Measurements from ENCODE around the gene SCUBE1. TPM values are rescaled to one million over a fixed set of nuclear protein-coding genes. Genes with fewer than 3 reads are reported as not detected.
A peak's percentile ranks its signal among the peaks of the same experiment; 100 is the strongest.

The SCUBE1 gene
- total RNA-seq, 4 donors from 2014 or later: 0.28 to 3.7 (median 1.7) TPM

- no peak for ATAC-seq (ENCODE audit: low FRiP score)
Observed at GRCh38 chr22:43150731-43151206, 192.4 kb downstream of the SCUBE1 start.

GRCh38 chr22:43148581-43148980 lies 194.6 kb downstream of the SCUBE1 start:
- no peak for TF ChIP-seq CTCF (IDR thresholded peaks at IDR 0.05)
- ATAC-seq (ENCODE audit: low FRiP score) (peak; percentile 1), DNase-seq (ENCODE audit: low spot score) (no peak)

More at GRCh38 chr22:43150731-43151206, 192.4 kb downstream of the SCUBE1 start:
- DNase-seq (ENCODE audit: low spot score): no peak
- TF ChIP-seq CTCF (IDR thresholded peaks at IDR 0.05): no peak

GRCh38 chr22:43147821-43148220 lies 195.4 kb downstream of the SCUBE1 start:
- DNase-seq (ENCODE audit: low spot score): no peak
- no peak for ATAC-seq (ENCODE audit: low FRiP score)
- TF ChIP-seq CTCF (IDR thresholded peaks at IDR 0.05): no peak

Other genes with a start within 250 kb of the SCUBE1 start
- gene BIK, start 232.6 kb downstream of the SCUBE1 start, total RNA-seq: 1 to 10 TPM in 1 of 4 donors, under 1 TPM in 1, not detected in 2; 0.93 to 1.7 TPM
- gene MCAT, start 200.0 kb downstream of the SCUBE1 start, total RNA-seq: 10 to 100 TPM; 19.3 to 28.6 (median 25.2) TPM
- gene TSPO, start 191.8 kb downstream of the SCUBE1 start, total RNA-seq: 100 to 1,000 TPM; 370 to 615 (median 577) TPM
- gene TTLL12, start 156.2 kb downstream of the SCUBE1 start, total RNA-seq: 10 to 100 TPM; 31.5 to 39.0 (median 34.4) TPM
- not detected for gene MPPED1, start 68.6 kb upstream of the SCUBE1 start, total RNA-seq

Data from omental fat pad (tissue), 4 donors.